K562 (cell line): ENCODE results near the gene TARM1. TPM values are rescaled to one million over a fixed set of nuclear protein-coding genes. Genes with fewer than 3 reads are reported as not detected.

Experiments
- ATAC-seq: fragments of 200-7000 bp; cut with Tn5 transposase; 3 replicates; pipeline ENCODE4 v1.9.1; 2020; ENCODE audit warnings: moderate library complexity
- BruUV-seq: library from RNA; stranded (reverse); fragments of 400-500 nt; replicated peaks from 2 replicates; lab custom pipeline; 2021; lab: Mats Ljungman, UMichigan
- CTCF ChIA-PET: fragments of 300-600 bp; formaldehyde crosslinking; extraction: SDS; loops from one replicate; lab custom pipeline; 2021; ENCODE audit warnings: low intra/inter-chr PET ratio; lab: Yijun Ruan, JAX
- POLR2A ChIA-PET: fragments of 300-600, 350-650 bp; sonication (Branson Sonifier 250); formaldehyde crosslinking; extraction: SDS; loops from one replicate; lab custom pipeline; 2021; ENCODE audit warnings: antibody characterized with exemption, inconsistent platforms; lab: Yijun Ruan, JAX
- DNase-seq, 4 experiments: peaks; one replicate each; pipeline versions ENCODE4 v3.0.0 to v3.0.0-alpha.2; 2011 to 2018; ENCODE audit warnings: low spot score in 3 of 4, mixed read lengths in 3 of 4; ENCODE audit errors: extremely low read depth in 1 of 4
- FAIRE-seq: peaks from 2 replicates; lab custom pipeline; 2011; peaks lifted over from hg19 to GRCh38; lab: Jason Lieb, UNC
- H2AFZ ChIP-seq: 2 replicates; pipeline ENCODE4 v1.6.0; 2011; ENCODE audit warnings: low read depth, low read length, control low read depth, inconsistent platforms
- H3K27ac ChIP-seq: fragments of 200-600 bp; 3 replicates; pipeline ENCODE4 v1.8.0; 2011; ENCODE audit warnings: low read depth, mild to moderate bottlenecking, control low read depth, inconsistent platforms, low read length, moderate library complexity, mixed read lengths; ENCODE audit errors: extremely low read depth
- H3K27me3 ChIP-seq, 2 experiments: fragments of 300-600 bp in 1 of 2; 2 replicates in 1 of 2; 3 replicates in 1 of 2; pipeline versions ENCODE4 v1.6.0 to v1.8.0; 2011; ENCODE audit warnings: inconsistent platforms in 2 of 2, low read length in 2 of 2, mild to moderate bottlenecking in 1 of 2, mixed read lengths in 1 of 2, moderate library complexity in 1 of 2; ENCODE audit not compliant: control insufficient read depth in 2 of 2, insufficient read depth in 2 of 2
- H3K36me3 ChIP-seq: fragments of 300-600 bp; 3 replicates; pipeline ENCODE4 v1.8.0; 2011; ENCODE audit warnings: mild to moderate bottlenecking, low read length, inconsistent platforms; ENCODE audit not compliant: control insufficient read depth, insufficient read depth
- H3K4me1 ChIP-seq, 2 experiments: fragments of 200-600 bp in 1 of 2; replicated peaks in 1 of 2; 2 replicates in 1 of 2; 3 replicates in 1 of 2; pipeline versions ENCODE4 v1.5.1 to v1.8.0; 2011; ENCODE audit warnings: inconsistent platforms in 2 of 2, low read length in 2 of 2, mild to moderate bottlenecking in 1 of 2, mixed read lengths in 1 of 2, moderate library complexity in 1 of 2; ENCODE audit not compliant: control insufficient read depth in 2 of 2, insufficient read depth in 2 of 2
- H3K4me2 ChIP-seq: 2 replicates; pipeline ENCODE4 v1.6.1; 2011; ENCODE audit warnings: low read length, control low read depth, inconsistent platforms, mixed read lengths; ENCODE audit not compliant: insufficient read depth
- H3K4me3 ChIP-seq: fragments of 200-600 bp; sonication (generic), shearing (Covaris generic); 2 replicates; pipeline ENCODE4 v1.5.1; 2016; ENCODE audit warnings: control low read depth, inconsistent platforms
- H3K79me2 ChIP-seq: fragments of 200-600 bp; 3 replicates; pipeline ENCODE4 v1.8.0; 2011; ENCODE audit warnings: low read length, inconsistent platforms; ENCODE audit not compliant: control insufficient read depth, insufficient read depth
- H3K9ac ChIP-seq, 2 experiments: 2 replicates each; pipeline versions ENCODE4 v1.6.0 to v1.6.1; 2011; ENCODE audit warnings: low read depth in 2 of 2, low read length in 2 of 2, control low read depth in 1 of 2, inconsistent platforms in 1 of 2, mild to moderate bottlenecking in 1 of 2, mixed read lengths in 1 of 2; ENCODE audit not compliant: insufficient read depth in 1 of 2
- H3K9me1 ChIP-seq: one replicate; pipeline ENCODE4 v1.6.0; 2011; ENCODE audit warnings: inconsistent platforms, mild to moderate bottlenecking, low read length, moderate library complexity; ENCODE audit not compliant: control insufficient read depth, insufficient read depth
- H3K9me3 ChIP-seq: replicated peaks from 2 replicates; pipeline ENCODE4 v1.5.1; 2011; ENCODE audit warnings: low read depth, low read length, inconsistent platforms; ENCODE audit not compliant: control insufficient read depth, insufficient read depth
- H4K20me1 ChIP-seq: replicated peaks from 2 replicates; pipeline ENCODE4 v1.6.1; 2011; ENCODE audit warnings: low read length, inconsistent platforms, mixed read lengths; ENCODE audit not compliant: control insufficient read depth, insufficient read depth
- ARID1B ChIP-seq: fragments of 450-650 bp; IDR thresholded peaks from 2 replicates; pipeline ENCODE4 v1.6.1; 2016; ENCODE audit warnings: antibody characterized with exemption, mild to moderate bottlenecking, inconsistent platforms
- ATF6 ChIP-seq: sonication (generic); formaldehyde crosslinking; IDR thresholded peaks from 2 replicates; pipeline ENCODE4 v1.4.0; 2020; ENCODE audit warnings: mild to moderate bottlenecking, missing genetic modification reagents
- EWSR1 ChIP-seq: fragments of 450-650 bp; IDR thresholded peaks from 2 replicates; pipeline ENCODE4 v1.6.1; 2018; ENCODE audit warnings: borderline replicate concordance, mild to moderate bottlenecking, low read depth, moderate library complexity; ENCODE audit not compliant: partially characterized antibody
- HDAC3 ChIP-seq: fragments of 450-650 bp; IDR thresholded peaks from 2 replicates; pipeline ENCODE4 v1.6.1; 2018; ENCODE audit warnings: borderline replicate concordance, mild to moderate bottlenecking, moderate library complexity; ENCODE audit not compliant: partially characterized antibody
- MAZ ChIP-seq, 2 experiments: fragments of 450-650 bp in 1 of 2; sonication (generic) in 1 of 2; formaldehyde crosslinking; IDR thresholded peaks in 1 of 2; conservative IDR thresholded peaks in 1 of 2; 2 replicates each; pipeline versions ENCODE4 v1.4.0 to v1.5.0; 2020; ENCODE audit warnings: mild to moderate bottlenecking in 1 of 2, missing genetic modification reagents in 1 of 2
- MLX ChIP-seq, 2 experiments: fragments of 450-650 bp in 1 of 2; sonication (generic) in 1 of 2; formaldehyde crosslinking; conservative IDR thresholded peaks; 2 replicates each; pipeline versions ENCODE4 v1.4.0 to v1.8.1; 2020 to 2022; ENCODE audit warnings: mild to moderate bottlenecking in 1 of 2, missing genetic modification reagents in 1 of 2
- MYC ChIP-seq, 2 experiments: fragments of 250-450 bp in 1 of 2; sonication (Bioruptor Pico) in 1 of 2; IDR thresholded peaks; 2 replicates each; pipeline versions ENCODE4 v1.5.1 to v1.6.1; 2012 to 2021; ENCODE audit warnings: low read depth in 2 of 2, borderline replicate concordance in 1 of 2, improper control_type of control experiment in 1 of 2, low read length in 1 of 2, mild to moderate bottlenecking in 1 of 2, moderate library complexity in 1 of 2
- RBFOX2 ChIP-seq: fragments of 200-400 bp; formaldehyde crosslinking; IDR thresholded peaks from 2 replicates; pipeline ENCODE4 v1.6.1; 2017; ENCODE audit warnings: low read depth, mild to moderate bottlenecking, low read length, moderate library complexity
- TSC22D4 ChIP-seq: fragments of 450-650 bp; IDR thresholded peaks from 2 replicates; pipeline ENCODE4 v1.6.1; 2016; ENCODE audit warnings: missing genetic modification characterization, missing biosample characterization, control low read depth
- ZFP36 ChIP-seq: fragments of 150-350 bp; IDR thresholded peaks from 2 replicates; pipeline ENCODE4 v1.6.1; 2018; ENCODE audit warnings: low read length, low read depth; ENCODE audit not compliant: partially characterized antibody
- ZNF696 ChIP-seq: fragments of 250-450 bp; sonication (Bioruptor Pico); conservative IDR thresholded peaks from 2 replicates; pipeline ENCODE4 v1.4.0; 2020; ENCODE audit warnings: mild to moderate bottlenecking, moderate library complexity
- ZNF785 ChIP-seq: fragments of 250-450 bp; sonication (Bioruptor Pico); IDR thresholded peaks from 2 replicates; pipeline ENCODE4 v1.4.0; 2020; ENCODE audit warnings: mild to moderate bottlenecking
- ZSCAN29 ChIP-seq: fragments of 450-650 bp; IDR thresholded peaks from 2 replicates; pipeline ENCODE4 v1.6.1; 2017
- WGBS: fragments of 100-300 bp; shearing (Covaris generic); methylation state at CpG from one replicate; pipeline ENCODE4 v1.1.6; 2016; ENCODE audit warnings: low coverage, mixed read lengths; ENCODE audit not compliant: insufficient coverage; ENCODE audit errors: missing lambda C conversion rate; 5-methylcytosine and 5-hydroxymethylcytosine counted together
- in situ Hi-C: fragments of 300-500 bp; cut with MboI; formaldehyde crosslinking; loops from 4 replicates; pipeline ENCODE4 v1.15.0; 2018; ENCODE audit warnings: inconsistent platforms, mixed read lengths
- intact Hi-C: fragments of 100-400 bp; cut with micrococcal nuclease; formaldehyde crosslinking; loops from 2 replicates; pipeline ENCODE4 v1.14.2; 2022
- polyA plus RNA-seq, 8 experiments: library from polyadenylated mRNA; depleted of rRNA in 4 of 8; stranded (reverse) in 5 of 8; unstranded in 3 of 8; fragments of >200 nt; fragmentation: Nextera tagmentation in 2 of 8; fragmentation: Illumina TruSeq in 1 of 8; extraction: Ambion mirVana in 2 of 8; extraction: Trizol in 1 of 8; gene quantifications; 2 replicates each; pipeline versions ENCODE4 v1.2.1 to v1.2.3, GENCODE V29; 2011 to 2014; ENCODE audit warnings: inconsistent platforms in 1 of 8, missing spikeins in 1 of 8
- total RNA-seq, 7 experiments: library from RNA; depleted of rRNA in 6 of 7; stranded (reverse); fragments of >200 nt in 6 of 7; fragmentation: Illumina TruSeq in 2 of 7; extraction: Trizol in 2 of 7; gene quantifications; 2 replicates each; pipeline versions ENCODE4 v1.2.1 to v1.2.3, GENCODE V29; 2011 to 2021; ENCODE audit warnings: low replicate concordance in 1 of 7

Gene TARM1
- total and polyA plus RNA-seq, 9 of the 15 experiments (the other 6 are each of a cell fraction or from before 2014, with no cell fraction given) = not detected

GRCh38 chr19:54023191-54023590, 58.0 kb downstream of the TARM1 start (continued):
- TF ChIP-seq HDAC3 (no peak), ZNF696 (CRISPR knock-in tag) (no peak), MAZ (CRISPR knock-in tag; conservative IDR thresholded peaks at IDR 0.05 in 1 of 2, IDR thresholded peaks at IDR 0.05 in 1 of 2) (no peak), ARID1B (no peak), EWSR1 (no peak)

GRCh38 chr19:54021932-54022331, 59.2 kb downstream of the TARM1 start:
- no peak overlapping the region for H3K9ac ChIP-seq
- TF ChIP-seq MYC (IDR thresholded peaks at IDR 0.05; ENCODE audit: low read depth, low read length) (no peak), MYC (CRISPR knock-in tag; IDR thresholded peaks at IDR 0.05; ENCODE audit: borderline replicate concordance, low read depth) (no peak), RBFOX2 (no peak), ATF6 (no peak), ZFP36 (no peak), TSC22D4 (tag) (no peak), ZSCAN29 (no peak), ZNF785 (CRISPR knock-in tag) (no peak), MLX (CRISPR knock-in tag; conservative IDR thresholded peaks at IDR 0.05) (no peak)
- no peak overlapping the region for H3K4me2 ChIP-seq
- no peak overlapping the region for H2AFZ ChIP-seq
- intact Hi-C loops = loop anchor here (5.0 kb wide), 1 partner anchor 115 kb away; the partner anchor contains the start of gene CACNG7
- ChIA-PET POLR2A (no interaction called here), CTCF (interaction anchor here (0.7 kb wide), 1 partner anchor 11 kb away, joined by 3 read pairs; no protein-coding TSS in a partner anchor)
- DNase-seq (no peak), FAIRE-seq (no peak), ATAC-seq (no peak)
- no peaks in the 10 kb centered on the region for H3K79me2 ChIP-seq
- WGBS = 28% methylated on average over 13 of the region's 13 CpGs
- H3K4me3 ChIP-seq = no peak overlapping the region
- H3K9me1 ChIP-seq = no peaks in the 10 kb centered on the region
- no peak overlapping the region for H3K27ac ChIP-seq
- H3K4me1 ChIP-seq = peaks cover 6 to 12% of the 10 kb centered on the region in 2 experiments; a peak in 3 of 5 replicates
- peaks cover 3 to 12% of the 10 kb centered on the region in 2 experiments; a peak in 3 of 5 replicates for H3K27me3 ChIP-seq
- in situ Hi-C loops = loop anchor here (5.0 kb wide), 1 partner anchor 180 kb away; no protein-coding TSS in a partner anchor
- no peaks in the 10 kb centered on the region for H3K36me3 ChIP-seq
- no peaks in the 10 kb centered on the region for H3K9me3 ChIP-seq
- H4K20me1 ChIP-seq = no peaks in the 10 kb centered on the region
- BruUV-seq = no TSS peak
